Ovary (tissue), 3 donors: ENCODE results near the gene CCDC80.

Experiments
- EP300 ChIP-seq: sonication (generic); formaldehyde crosslinking; IDR thresholded peaks from one replicate; pipeline ENCODE4 v1.6.1; 2017; ENCODE audit warnings: antibody characterized with exemption
- POLR2A ChIP-seq: fragments of 450-650 bp; IDR thresholded peaks from one replicate; pipeline ENCODE4 v1.6.1; 2017; ENCODE audit warnings: antibody characterized with exemption, mild to moderate bottlenecking, moderate library complexity
- TF ChIP-seq, protein P1 (sequence below), 3 donors: fragments of 450-650 bp in 2 of 3; fragments of 200-600 bp in 1 of 3; IDR thresholded peaks; one replicate each; pipeline versions ENCODE4 v1.5.1 to v1.8.0; 2016 to 2022; ENCODE audit warnings: antibody characterized with exemption in 3 of 3, mild to moderate bottlenecking in 1 of 3
- donor health status: DM: no; HTN: no; CAD: no.

DNA sequence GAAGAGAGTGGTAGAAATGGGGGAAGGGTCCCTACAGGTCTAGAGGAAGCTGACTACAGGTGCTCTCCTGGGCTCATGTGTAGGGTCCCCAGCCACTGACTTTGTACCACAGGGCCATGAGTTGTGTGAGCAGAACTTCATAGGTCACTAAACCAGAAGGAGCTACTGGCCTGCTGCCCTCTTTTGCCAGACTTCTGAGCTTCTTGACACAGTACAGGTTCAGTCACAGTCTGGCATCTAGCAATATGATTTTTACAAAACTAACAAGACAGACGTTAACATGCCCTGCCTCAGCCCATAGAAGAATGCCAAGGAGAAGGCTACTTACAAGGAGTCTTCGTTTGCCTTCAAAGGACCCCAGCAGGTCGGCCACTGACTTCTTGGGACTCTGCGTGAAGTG is 3.2 kb downstream of the CCDC80 start:
- TF ChIP-seq, protein P1, sequence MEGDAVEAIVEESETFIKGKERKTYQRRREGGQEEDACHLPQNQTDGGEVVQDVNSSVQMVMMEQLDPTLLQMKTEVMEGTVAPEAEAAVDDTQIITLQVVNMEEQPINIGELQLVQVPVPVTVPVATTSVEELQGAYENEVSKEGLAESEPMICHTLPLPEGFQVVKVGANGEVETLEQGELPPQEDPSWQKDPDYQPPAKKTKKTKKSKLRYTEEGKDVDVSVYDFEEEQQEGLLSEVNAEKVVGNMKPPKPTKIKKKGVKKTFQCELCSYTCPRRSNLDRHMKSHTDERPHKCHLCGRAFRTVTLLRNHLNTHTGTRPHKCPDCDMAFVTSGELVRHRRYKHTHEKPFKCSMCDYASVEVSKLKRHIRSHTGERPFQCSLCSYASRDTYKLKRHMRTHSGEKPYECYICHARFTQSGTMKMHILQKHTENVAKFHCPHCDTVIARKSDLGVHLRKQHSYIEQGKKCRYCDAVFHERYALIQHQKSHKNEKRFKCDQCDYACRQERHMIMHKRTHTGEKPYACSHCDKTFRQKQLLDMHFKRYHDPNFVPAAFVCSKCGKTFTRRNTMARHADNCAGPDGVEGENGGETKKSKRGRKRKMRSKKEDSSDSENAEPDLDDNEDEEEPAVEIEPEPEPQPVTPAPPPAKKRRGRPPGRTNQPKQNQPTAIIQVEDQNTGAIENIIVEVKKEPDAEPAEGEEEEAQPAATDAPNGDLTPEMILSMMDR (IDR thresholded peaks at IDR 0.05): no peak
- TF ChIP-seq EP300: no peak
- no peak for TF ChIP-seq POLR2A
